ENCODE data around the gene LITAF. TPM values are rescaled to one million over a fixed set of nuclear protein-coding genes. Genes with fewer than 3 reads are reported as not detected.
A peak's percentile ranks its signal among the peaks of the same experiment; 100 is the strongest.

The LITAF gene
- total RNA-seq, 1 donor from 2014 or later: 179 TPM

DNA sequence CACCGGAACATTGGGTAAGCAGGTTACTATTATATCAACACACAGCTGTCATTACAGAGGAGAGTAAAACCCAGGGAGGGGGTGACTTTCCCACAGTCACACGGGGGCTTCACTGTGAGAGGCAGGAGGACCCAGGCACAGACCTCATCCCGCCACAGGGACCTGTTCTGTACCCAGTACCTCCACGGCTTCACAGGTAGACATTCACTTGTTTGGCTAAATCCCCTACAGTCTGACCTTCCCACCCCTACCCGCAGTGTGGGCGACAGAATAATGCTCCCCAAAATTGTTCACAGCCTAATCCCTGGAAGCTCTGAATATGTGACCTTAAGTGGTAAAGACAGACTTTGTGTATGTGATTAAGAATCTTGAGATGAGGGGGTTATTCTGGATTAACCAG lies 16.5 kb downstream of the LITAF start:
- Mint-ChIP-seq H3K9me3 (ENCODE audit: unreplicated experiment) (no peaks in the 10 kb centered on the region), H3K4me3 (ENCODE audit: unreplicated experiment) (no peak overlapping the region), H3K4me1 (ENCODE audit: unreplicated experiment) (peaks cover 24% of the 10 kb centered on the region), H3K27me3 (ENCODE audit: unreplicated experiment) (no peaks in the 10 kb centered on the region), H3K27ac (ENCODE audit: unreplicated experiment) (no peak overlapping the region), H3K36me3 (ENCODE audit: unreplicated experiment) (peaks cover 17% of the 10 kb centered on the region)
- TF ChIP-seq, protein P1, sequence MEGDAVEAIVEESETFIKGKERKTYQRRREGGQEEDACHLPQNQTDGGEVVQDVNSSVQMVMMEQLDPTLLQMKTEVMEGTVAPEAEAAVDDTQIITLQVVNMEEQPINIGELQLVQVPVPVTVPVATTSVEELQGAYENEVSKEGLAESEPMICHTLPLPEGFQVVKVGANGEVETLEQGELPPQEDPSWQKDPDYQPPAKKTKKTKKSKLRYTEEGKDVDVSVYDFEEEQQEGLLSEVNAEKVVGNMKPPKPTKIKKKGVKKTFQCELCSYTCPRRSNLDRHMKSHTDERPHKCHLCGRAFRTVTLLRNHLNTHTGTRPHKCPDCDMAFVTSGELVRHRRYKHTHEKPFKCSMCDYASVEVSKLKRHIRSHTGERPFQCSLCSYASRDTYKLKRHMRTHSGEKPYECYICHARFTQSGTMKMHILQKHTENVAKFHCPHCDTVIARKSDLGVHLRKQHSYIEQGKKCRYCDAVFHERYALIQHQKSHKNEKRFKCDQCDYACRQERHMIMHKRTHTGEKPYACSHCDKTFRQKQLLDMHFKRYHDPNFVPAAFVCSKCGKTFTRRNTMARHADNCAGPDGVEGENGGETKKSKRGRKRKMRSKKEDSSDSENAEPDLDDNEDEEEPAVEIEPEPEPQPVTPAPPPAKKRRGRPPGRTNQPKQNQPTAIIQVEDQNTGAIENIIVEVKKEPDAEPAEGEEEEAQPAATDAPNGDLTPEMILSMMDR (IDR thresholded peaks at IDR 0.05): no peak
- no peak for DNase-seq (ENCODE audit: extremely low spot score, unreplicated experiment)

DNA sequence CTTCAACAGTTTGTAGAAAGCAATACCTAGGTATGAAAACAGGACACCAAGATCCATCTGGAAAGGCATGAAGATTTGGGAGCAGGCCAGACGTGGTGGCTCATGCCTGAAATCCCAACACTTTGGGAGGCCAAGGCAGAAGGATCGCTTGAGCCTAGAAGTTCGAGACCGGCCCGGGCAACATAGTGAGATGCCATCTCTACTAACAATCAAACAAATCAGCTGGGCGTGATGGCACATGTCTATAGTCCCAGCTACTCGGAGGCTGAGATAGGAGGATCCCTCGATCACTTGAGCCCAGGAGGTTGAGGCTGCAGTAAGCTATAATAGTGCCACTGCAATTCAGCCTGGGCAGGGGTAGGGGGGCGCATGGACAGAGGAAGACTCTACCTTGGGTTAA lies 20.3 kb downstream of the LITAF start:
- Mint-ChIP-seq H3K36me3 (ENCODE audit: unreplicated experiment) (peaks cover 9% of the 10 kb centered on the region), H3K4me3 (ENCODE audit: unreplicated experiment) (no peak overlapping the region), H3K27me3 (ENCODE audit: unreplicated experiment) (no peaks in the 10 kb centered on the region), H3K9me3 (ENCODE audit: unreplicated experiment) (no peaks in the 10 kb centered on the region), H3K4me1 (ENCODE audit: unreplicated experiment) (peaks cover 47% of the 10 kb centered on the region), H3K27ac (ENCODE audit: unreplicated experiment) (no peak overlapping the region)
- TF ChIP-seq, protein P1 (IDR thresholded peaks at IDR 0.05): no peak
- no peak for DNase-seq (ENCODE audit: extremely low spot score, unreplicated experiment)

DNA sequence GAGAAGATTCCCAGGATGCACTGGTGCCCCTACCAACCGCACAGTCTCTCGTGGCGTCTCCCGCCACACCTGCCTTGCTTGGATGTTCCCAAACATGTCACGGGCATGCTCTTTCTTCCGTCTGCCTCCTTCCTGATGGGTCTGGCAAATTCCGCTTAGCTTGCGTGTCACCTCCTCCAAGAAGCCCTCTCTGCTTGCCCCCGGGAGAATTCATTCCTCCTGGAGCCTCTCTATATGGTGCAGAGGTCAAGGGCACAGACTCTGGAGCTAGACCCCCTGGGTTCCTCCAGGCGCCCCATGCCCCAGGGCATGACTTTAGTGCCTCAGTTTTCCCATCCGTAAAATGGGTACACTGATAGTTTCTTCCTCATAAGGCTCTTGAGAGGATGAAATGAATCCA lies 21.1 kb downstream of the LITAF start:
- no peak for DNase-seq (ENCODE audit: extremely low spot score, unreplicated experiment)
- Mint-ChIP-seq H3K27ac (ENCODE audit: unreplicated experiment) (no peak overlapping the region), H3K27me3 (ENCODE audit: unreplicated experiment) (no peaks in the 10 kb centered on the region), H3K4me3 (ENCODE audit: unreplicated experiment) (no peak overlapping the region), H3K4me1 (ENCODE audit: unreplicated experiment) (peaks cover 51% of the 10 kb centered on the region), H3K9me3 (ENCODE audit: unreplicated experiment) (no peaks in the 10 kb centered on the region), H3K36me3 (ENCODE audit: unreplicated experiment) (peaks cover 9% of the 10 kb centered on the region)
- TF ChIP-seq, protein P1 (IDR thresholded peaks at IDR 0.05): no peak

DNA sequence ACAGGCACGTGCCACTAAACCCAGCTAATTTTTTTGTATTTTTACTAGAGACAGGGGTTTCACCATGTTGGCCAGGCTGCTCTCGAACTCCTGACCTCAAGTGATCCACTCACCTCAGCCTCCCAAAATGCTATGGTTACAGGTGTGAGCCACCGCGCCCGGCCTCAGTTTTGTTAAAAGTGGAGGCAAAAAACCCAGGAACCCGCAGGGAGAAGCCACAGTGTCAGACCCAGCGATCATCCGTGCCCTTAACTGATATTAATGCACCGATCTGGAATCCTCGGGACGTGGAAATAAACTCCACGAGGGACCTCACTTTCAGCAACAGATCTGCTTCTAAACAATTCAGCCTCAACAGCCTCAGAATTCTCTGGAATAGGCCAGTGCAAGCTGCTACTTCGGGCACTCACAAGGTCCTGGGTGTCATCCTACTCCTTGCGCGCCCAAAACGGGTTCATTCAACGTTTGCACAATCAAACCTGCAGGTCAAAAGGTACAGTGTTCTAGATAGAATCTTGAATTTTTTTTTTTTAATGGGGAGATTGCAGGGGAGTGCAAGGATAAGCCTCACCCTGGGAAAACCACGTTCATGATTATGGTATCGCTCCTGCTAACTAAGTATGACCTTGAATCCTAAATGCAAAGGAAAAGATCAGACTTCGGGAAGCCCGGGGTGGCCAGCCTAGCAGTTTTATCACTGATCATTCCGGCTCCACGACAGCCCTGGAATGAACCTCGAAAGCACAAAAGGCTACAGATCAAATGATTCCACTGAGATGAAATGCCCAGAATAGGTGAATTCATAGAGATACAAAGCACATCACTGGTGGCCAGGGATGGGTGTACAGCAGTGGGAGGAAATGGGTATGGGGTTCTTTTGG lies 22.4 kb downstream of the LITAF start:
- DNase-seq (ENCODE audit: extremely low spot score, unreplicated experiment): no peak
- Mint-ChIP-seq H3K4me1 (ENCODE audit: unreplicated experiment) (peaks cover 57% of the 10 kb centered on the region), H3K36me3 (ENCODE audit: unreplicated experiment) (peaks cover 7% of the 10 kb centered on the region), H3K9me3 (ENCODE audit: unreplicated experiment) (no peaks in the 10 kb centered on the region), H3K27ac (ENCODE audit: unreplicated experiment) (peak overlapping the region; percentile 68), H3K27me3 (ENCODE audit: unreplicated experiment) (no peaks in the 10 kb centered on the region), H3K4me3 (ENCODE audit: unreplicated experiment) (no peak overlapping the region)
- TF ChIP-seq, protein P1 (IDR thresholded peaks at IDR 0.05): no peak

DNA sequence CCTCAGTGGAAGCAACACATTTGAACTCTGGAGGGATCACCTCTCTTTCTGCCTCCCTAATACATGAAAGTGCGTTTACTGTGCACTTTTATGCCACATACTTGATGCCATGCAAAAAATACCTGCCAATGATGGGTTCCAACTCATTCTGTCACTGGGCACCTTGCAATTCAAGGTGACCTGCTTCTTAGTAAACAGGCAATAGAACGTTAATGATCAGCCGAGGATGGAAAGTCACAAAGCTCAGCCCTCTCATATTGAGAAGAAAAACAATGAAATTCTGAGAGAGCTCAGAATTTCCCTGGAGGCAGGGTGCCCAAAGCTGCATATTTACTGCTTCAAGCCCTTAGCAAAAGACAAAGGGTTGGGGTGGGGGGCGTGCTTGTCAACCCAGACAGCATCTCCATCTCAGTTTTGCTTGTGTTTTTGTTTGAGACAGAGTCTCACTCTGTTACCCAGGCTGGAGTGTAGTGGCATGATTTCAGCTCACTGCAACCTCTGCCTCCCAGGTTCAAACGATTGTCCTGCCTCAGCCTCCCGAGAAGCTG lies 23.2 kb downstream of the LITAF start:
- H3K27ac Mint-ChIP-seq (ENCODE audit: unreplicated experiment): peak overlapping the region; percentile 68
- H3K4me1 Mint-ChIP-seq (ENCODE audit: unreplicated experiment): peaks cover 58% of the 10 kb centered on the region
- H3K27me3 Mint-ChIP-seq (ENCODE audit: unreplicated experiment): no peaks in the 10 kb centered on the region
- TF ChIP-seq, protein P1 (IDR thresholded peaks at IDR 0.05): no peak
- H3K36me3 Mint-ChIP-seq (ENCODE audit: unreplicated experiment): peaks cover 7% of the 10 kb centered on the region
- no peak overlapping the region for H3K4me3 Mint-ChIP-seq (ENCODE audit: unreplicated experiment)
- H3K9me3 Mint-ChIP-seq (ENCODE audit: unreplicated experiment): no peaks in the 10 kb centered on the region
- DNase-seq (ENCODE audit: extremely low spot score, unreplicated experiment): no peak

All from osteocyte (in vitro differentiated cells).